Umbilical cord (tissue), 2 donors: ENCODE results near the gene ELP4. TPM values are rescaled to one million over a fixed set of nuclear protein-coding genes. Genes with fewer than 3 reads are reported as not detected.
"Not testable (repeated sequence)": the region's sequence is repeated elsewhere in the genome, so short reads cannot be mapped to it uniquely, and the experiment has no call there.

Experiments
- DNase-seq: peaks from one replicate; pipeline ENCODE4 v3.0.0-alpha.2; 2015; ENCODE audit warnings: low spot score
- total RNA-seq: library from RNA; depleted of rRNA; stranded (reverse); fragments of >200 nt; gene quantifications from one replicate; pipeline ENCODE4 v1.2.3, GENCODE V29; 2014; ENCODE audit warnings: low replicate concordance; ENCODE audit not compliant: insufficient read depth

The ELP4 gene
- total RNA-seq, 1 donor from 2014 or later = 46.5 TPM

DNA sequence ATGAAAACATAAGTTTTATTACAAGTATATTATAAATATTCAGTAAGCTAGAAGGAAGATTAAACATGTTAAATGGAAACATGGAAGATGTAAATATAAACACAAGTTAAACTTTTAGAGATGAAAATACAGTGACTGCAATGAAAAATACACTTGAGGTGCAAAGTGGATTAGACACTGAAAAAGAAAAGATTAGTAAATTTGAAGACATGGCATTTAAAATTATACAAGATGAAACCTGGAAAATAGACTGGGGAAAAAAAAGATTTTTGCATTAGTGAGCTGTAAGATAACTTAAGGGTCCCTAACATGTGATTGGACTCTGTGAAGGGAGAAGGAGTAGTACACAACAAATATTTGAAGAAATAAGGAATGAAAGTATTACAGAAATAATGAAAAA is 33.3 kb downstream of the ELP4 start:
- DNase-seq = no peak

DNA sequence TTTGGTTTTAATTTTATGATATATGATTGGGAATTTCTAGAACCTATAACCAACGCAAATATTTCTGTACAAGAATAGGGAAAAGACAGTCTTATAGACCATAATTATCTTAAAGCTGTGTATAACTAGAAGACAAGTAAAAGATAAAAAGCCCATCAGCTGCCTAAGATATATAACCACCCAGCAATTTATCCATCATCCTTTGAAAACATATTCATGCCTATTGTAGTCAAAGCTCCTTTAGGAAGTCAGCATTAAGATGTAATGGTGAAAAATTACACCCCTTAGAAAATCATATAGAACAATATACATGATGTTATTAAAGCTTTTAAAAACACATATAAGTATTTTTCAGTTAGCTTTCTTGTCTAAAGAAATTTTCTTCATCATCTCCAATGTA is 46.4 kb downstream of the ELP4 start:
- no peak for DNase-seq

GRCh38 chr11:31558001-31558400 is 48.4 kb downstream of the ELP4 start:
- DNase-seq = peak; percentile 9

DNA sequence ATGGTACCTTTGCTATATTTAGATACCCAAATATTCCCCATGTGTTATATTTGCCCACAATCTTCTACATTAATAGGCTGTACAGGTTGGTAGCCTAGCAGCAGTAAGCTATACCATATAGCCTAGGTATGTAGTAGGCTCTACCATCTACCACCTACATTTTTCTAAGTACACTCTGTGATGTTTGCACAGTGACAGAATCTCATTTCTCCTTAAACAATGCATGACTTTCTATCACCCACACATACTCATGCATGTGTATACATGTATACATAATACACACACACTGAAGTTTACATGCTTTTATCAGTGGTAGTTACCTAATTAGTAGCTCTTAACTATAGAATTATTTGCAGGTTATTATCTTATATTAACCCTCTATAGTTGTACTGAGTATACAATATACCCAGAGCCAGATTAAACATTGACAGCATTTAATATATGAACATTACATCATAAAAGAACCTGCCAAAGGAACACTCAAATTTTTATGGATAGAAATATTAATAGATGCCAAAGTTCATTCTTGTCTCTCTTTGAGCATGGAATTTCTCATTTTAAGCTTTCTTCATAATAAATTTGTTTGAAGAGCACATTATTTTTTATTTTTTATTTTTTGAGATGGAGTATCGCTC is 51.4 kb downstream of the ELP4 start:
- DNase-seq = no peak

DNA sequence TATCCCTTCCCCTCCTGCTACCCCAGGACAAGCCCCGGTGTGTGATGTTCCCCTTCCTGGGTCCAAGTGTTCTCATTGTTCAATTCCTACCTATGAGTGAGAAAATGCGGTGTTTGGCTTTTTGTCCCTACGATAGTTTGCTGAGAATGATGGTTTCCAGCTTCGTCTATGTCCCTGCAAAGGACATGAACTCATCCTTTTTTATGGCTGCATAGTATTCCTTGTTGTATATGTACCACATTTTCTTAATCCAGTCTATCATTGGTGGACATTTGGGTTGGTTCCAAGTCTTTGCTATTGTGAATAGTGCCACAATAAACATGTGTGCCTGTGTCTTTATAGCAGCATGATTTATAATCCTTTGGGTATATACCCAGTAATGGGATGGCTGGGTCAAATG is 55.0 kb downstream of the ELP4 start:
- DNase-seq = not testable (repeated sequence)

- DNase-seq = not testable (repeated sequence)
These were observed 64.6 kb downstream of the ELP4 start for GRCh38 chr11:31574133-31574532.

- not testable (repeated sequence) for DNase-seq
These were observed 66.2 kb downstream of the ELP4 start for GRCh38 chr11:31575764-31576163.

- not testable (repeated sequence) for DNase-seq
These were observed 69.8 kb downstream of the ELP4 start for GRCh38 chr11:31579412-31579811.

GRCh38 chr11:31582697-31583096 is 73.1 kb downstream of the ELP4 start:
- no peak for DNase-seq

DNA sequence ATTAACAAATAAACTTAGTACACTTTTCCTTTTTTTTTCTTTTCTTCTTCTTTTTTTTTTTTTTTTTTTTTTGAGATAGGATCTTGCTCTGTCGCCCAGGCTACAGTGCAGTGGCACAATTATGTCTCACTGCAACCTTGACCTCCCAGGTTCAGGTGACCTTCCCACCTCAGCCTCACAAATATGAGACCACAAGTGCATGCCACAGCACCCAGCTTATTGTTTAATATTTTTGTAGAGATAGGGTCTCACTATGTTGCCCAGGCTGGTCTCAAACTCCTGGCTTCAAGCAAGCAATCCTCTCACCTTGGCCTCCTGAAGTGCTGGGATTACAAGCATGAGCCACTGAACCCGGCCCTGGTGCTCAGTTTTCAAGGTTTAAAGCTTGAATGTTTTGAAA is 88.9 kb downstream of the ELP4 start:
- DNase-seq = no peak

GRCh38 chr11:31601635-31602282 is 92.2 kb downstream of the ELP4 start:
- peak; percentile 9 for DNase-seq

DNA sequence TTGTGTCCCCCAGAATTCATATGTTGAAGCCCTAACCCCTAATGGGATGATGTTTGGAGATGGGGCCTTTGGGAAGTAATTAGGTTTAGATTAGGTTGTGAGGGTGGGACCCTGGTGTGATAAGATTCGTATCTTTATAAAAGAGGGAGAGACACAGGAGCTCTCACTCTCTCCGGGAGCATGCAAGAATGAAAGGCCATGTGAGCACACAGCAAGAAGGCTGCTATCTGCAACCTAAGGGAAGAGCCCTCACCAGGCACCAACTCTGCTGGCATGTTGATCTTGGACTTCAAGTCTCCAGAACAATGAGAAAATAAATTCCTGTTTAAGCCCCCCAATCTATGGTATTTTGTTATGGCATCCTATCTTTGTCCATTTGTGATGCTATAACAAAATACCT is 97.3 kb downstream of the ELP4 start:
- no peak for DNase-seq

- no peak for DNase-seq
These were observed 98.3 kb downstream of the ELP4 start for GRCh38 chr11:31607914-31608313.

- DNase-seq = no peak
These were observed 99.4 kb downstream of the ELP4 start for GRCh38 chr11:31608995-31609394.

- no peak for DNase-seq
These were observed 101.0 kb downstream of the ELP4 start for GRCh38 chr11:31610544-31610943.

- no peak for DNase-seq
These were observed 107.7 kb downstream of the ELP4 start for GRCh38 chr11:31617246-31617645.

GRCh38 chr11:31619980-31620379 is 110.4 kb downstream of the ELP4 start:
- no peak for DNase-seq

- DNase-seq = no peak
These were observed 110.9 kb downstream of the ELP4 start for GRCh38 chr11:31620434-31620833.

DNA sequence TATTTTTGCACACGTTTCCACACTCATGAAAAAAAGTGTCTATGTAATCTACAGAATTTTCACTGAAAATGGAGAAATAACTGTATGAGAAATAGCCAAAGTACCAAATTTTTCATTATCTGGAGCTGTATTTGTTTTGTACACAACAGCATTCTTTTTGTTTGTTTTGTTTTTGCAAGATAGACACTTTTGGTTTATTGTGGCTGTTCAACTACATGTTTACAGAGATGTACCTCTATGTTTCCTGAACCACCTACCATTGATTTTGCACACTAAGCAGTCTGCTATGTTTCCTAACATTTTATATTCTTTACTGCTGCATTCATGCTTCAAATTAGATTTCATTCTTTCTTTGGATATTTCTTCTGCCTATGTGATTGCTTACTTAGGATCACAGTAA is 116.3 kb downstream of the ELP4 start:
- no peak for DNase-seq

DNA sequence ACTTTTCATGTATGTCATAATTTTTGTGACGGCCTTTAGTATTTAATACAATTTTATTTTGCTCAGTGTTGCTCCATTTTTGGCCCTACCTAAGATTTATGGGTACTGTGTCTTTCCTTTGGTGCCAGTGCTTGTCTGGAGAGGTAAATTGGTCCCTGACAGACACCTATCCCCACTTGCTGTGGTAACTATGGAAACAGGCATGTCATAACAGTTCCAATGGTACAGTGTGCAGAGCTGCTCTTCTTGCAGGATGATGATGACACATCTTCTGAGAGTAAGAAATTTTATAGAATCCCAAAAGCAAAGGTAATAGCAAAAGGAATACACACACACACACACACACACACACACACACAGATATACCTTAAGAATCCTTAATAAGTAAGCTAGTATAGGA is 118.5 kb downstream of the ELP4 start:
- DNase-seq = no peak

DNA sequence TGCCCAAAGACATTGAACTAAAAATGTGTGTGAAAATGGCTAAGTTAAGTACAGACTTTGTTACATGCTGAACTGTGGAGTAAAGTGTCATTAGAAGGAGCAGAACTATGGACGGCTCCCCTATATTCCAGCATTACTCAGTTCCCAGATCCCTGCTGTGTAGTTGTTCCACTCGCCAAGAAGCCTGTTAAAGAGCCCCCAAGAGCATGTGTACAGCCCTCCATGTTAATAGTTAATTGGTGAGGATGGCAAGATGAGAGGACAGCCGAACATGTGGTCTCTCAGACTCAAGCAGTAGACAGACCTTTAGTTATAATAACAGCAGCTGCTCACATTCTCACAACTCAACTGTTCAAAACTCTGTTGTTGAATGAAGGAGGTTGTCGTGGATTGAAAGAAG is 127.4 kb downstream of the ELP4 start:
- DNase-seq = no peak

DNA sequence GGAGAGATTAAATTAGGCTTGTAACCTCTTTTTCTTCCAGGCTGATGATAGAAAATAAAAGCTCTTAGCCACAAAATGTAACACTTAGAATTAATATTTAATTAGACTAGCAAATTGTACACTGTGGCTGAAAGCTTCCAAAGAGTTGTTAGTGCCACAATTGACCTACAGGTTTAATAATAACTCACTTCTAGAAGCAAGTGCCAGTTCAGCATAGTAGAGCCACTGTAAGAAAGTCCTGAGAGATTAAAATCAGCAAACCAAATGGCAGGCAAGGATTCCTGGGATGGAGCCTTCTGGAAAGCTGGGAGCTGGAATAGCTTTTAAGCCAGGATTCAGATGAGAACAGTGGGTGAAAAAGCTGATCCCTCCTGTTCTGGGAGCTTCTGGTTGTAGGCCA is 131.0 kb downstream of the ELP4 start:
- DNase-seq = no peak

DNA sequence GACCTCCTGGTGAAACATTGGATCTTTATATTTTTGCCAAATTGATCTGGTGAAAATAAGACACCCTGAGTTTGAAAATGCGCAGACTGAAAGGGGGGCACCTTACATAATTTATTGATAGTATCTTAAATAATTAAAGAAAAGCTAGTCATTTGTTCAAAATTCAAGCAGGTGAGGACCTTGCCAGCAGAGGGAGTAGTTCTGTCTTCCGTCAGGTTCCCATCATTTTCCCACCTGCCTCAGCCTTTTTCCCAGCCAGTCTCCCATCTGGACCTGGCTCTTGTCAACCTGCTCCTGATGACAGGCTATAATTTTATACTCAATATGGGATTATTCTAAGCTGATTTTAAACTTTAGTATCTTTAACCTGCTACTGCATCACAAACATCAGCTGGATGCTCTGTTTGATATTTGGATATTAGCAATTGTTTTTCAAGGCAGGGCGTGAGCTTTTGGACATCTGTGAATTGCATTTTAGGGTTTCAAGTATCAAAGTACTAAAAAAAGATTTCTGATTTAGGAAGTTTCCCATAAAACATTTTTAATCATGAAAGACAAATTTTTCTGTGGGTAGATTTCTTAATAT is 132.0 kb downstream of the ELP4 start:
- DNase-seq = peak; percentile 8
